ENCODE results near the gene NPHP4. TPM values are rescaled to one million over a fixed set of nuclear protein-coding genes. Genes with fewer than 3 reads are reported as not detected.

The NPHP4 gene
- total and polyA plus RNA-seq, 10 of the 15 experiments (the other 5 are each of a cell fraction or from before 2014, with no cell fraction given) = 0.16 to 10.5 (median 3.1) TPM

GRCh38 chr1:5840551-5841001, 151.6 kb downstream of the NPHP4 start:
- H3K9me3 ChIP-seq (replicated peaks; ENCODE audit: control insufficient read depth, insufficient read depth, low read length) = no peaks in the 10 kb centered on the region
- no TSS peak for BruUV-seq (replicated peaks)
- WGBS (ENCODE audit: insufficient coverage, insufficient replicate concordance, low lambda C conversion rate, missing lambda C conversion rate) = 62% methylated on average over 16 of the region's 16 CpGs
- no peaks in the 10 kb centered on the region for H3K79me2 ChIP-seq (ENCODE audit: control insufficient read depth, insufficient read depth, low read length)
- H3K4me3 ChIP-seq = no peak overlapping the region
- H3K4me2 ChIP-seq (ENCODE audit: control insufficient read depth, insufficient read depth) = no peak overlapping the region
- POLR2A ChIA-PET = no interaction called here
- ATAC-seq (no peak), DNase-seq (ENCODE audit: low read depth, low spot score) (no peak), FAIRE-seq (no peak)
- RAD21 ChIA-PET (ENCODE audit: unreplicated experiment) = no interaction called here
- TF ChIP-seq FOS (IDR thresholded peaks at IDR 0.05; ENCODE audit: borderline replicate concordance, extremely low read depth, insufficient read length) = no peak
- TF ChIP-seq SMC3 (IDR thresholded peaks at IDR 0.05; ENCODE audit: borderline replicate concordance, low read length) = no peak
- TF ChIP-seq MXI1 (IDR thresholded peaks at IDR 0.05; ENCODE audit: low read depth, low read length) = no peak
- 0 out of 4 replicates have a peak, but pooled peaks cover 0 to 1% of the 10 kb centered on the region in 2 experiments for H3K27me3 ChIP-seq (replicated peaks in 1 of 2; ENCODE audit: control insufficient read depth in 2 of 2, insufficient read depth in 2 of 2, low read length in 1 of 2)
- no peak overlapping the region for H3K9ac ChIP-seq (ENCODE audit: control insufficient read depth, insufficient read depth, low read length)
- CTCF ChIA-PET = no interaction called here
- H3K36me3 ChIP-seq (ENCODE audit: control insufficient read depth in 2 of 2, insufficient read depth in 2 of 2, low read length in 1 of 2) = no peaks in the 10 kb centered on the region
- SMC1A ChIA-PET (ENCODE audit: uncharacterized antibody, unreplicated experiment) = no interaction called here
- no peaks in the 10 kb centered on the region for H3K4me1 ChIP-seq (ENCODE audit: control insufficient read depth, insufficient read depth, low read length)
- in situ Hi-C loops (cut with MboI) (no loop called here), intact Hi-C loops (cut with micrococcal nuclease; ENCODE audit: unreplicated experiment) (no loop called here)
- no peaks in the 10 kb centered on the region for H4K20me1 ChIP-seq (ENCODE audit: control insufficient read depth, insufficient read depth)
- H2AFZ ChIP-seq (ENCODE audit: control insufficient read depth, low read depth, low read length) = no peak overlapping the region
- H3K27ac ChIP-seq (ENCODE audit: control insufficient read depth, insufficient read depth) = no peak overlapping the region

GRCh38 chr1:5839881-5840550, 152.2 kb downstream of the NPHP4 start:
- TF ChIP-seq JUND (IDR thresholded peaks at IDR 0.05; ENCODE audit: low read depth, low read length) = no peak
- TF ChIP-seq BHLHE40 (IDR thresholded peaks at IDR 0.05; ENCODE audit: borderline replicate concordance in 1 of 2, low read depth in 2 of 2, low read length in 1 of 2) = no peak
- 0 out of 4 replicates have a peak, but pooled peaks cover 0 to 1% of the 10 kb centered on the region in 2 experiments for H3K27me3 ChIP-seq (replicated peaks in 1 of 2; ENCODE audit: control insufficient read depth in 2 of 2, insufficient read depth in 2 of 2, low read length in 1 of 2)
- no peak overlapping the region for H2AFZ ChIP-seq (ENCODE audit: control insufficient read depth, low read depth, low read length)
- in situ Hi-C loops (cut with MboI) (no loop called here), intact Hi-C loops (cut with micrococcal nuclease; ENCODE audit: unreplicated experiment) (no loop called here)
- no peaks in the 10 kb centered on the region for H3K9me3 ChIP-seq (replicated peaks; ENCODE audit: control insufficient read depth, insufficient read depth, low read length)
- ChIA-PET SMC1A (ENCODE audit: uncharacterized antibody, unreplicated experiment) (no interaction called here), RAD21 (ENCODE audit: unreplicated experiment) (no interaction called here), POLR2A (no interaction called here), CTCF (no interaction called here)
- WGBS (ENCODE audit: insufficient coverage, insufficient replicate concordance, low lambda C conversion rate, missing lambda C conversion rate) = 25% methylated on average over 11 of the region's 11 CpGs
- no peak overlapping the region for H3K9ac ChIP-seq (ENCODE audit: control insufficient read depth, insufficient read depth, low read length)
- H3K4me1 ChIP-seq (ENCODE audit: control insufficient read depth, insufficient read depth, low read length) = no peaks in the 10 kb centered on the region
- no peaks in the 10 kb centered on the region for H3K36me3 ChIP-seq (ENCODE audit: control insufficient read depth in 2 of 2, insufficient read depth in 2 of 2, low read length in 1 of 2)
- no peak overlapping the region for H3K4me2 ChIP-seq (ENCODE audit: control insufficient read depth, insufficient read depth)
- DNase-seq (ENCODE audit: low read depth, low spot score) (no peak), ATAC-seq (no peak), FAIRE-seq (no peak)
- no TSS peak for BruUV-seq (replicated peaks)
- no peaks in the 10 kb centered on the region for H4K20me1 ChIP-seq (ENCODE audit: control insufficient read depth, insufficient read depth)
- no peak overlapping the region for H3K4me3 ChIP-seq
- H3K79me2 ChIP-seq (ENCODE audit: control insufficient read depth, insufficient read depth, low read length) = no peaks in the 10 kb centered on the region
- H3K27ac ChIP-seq (ENCODE audit: control insufficient read depth, insufficient read depth) = no peak overlapping the region

Measured in GM12878 (cell line).